GM19240 (cell line): ENCODE data around the gene USP32.
"Not testable (repeated sequence)": the region's sequence is repeated elsewhere in the genome, so short reads cannot be mapped to it uniquely, and the experiment has no call there.

Experiments used
- DNase-seq: peaks from one replicate; pipeline ENCODE4 v3.0.0; 2011; ENCODE audit warnings: low spot score; ENCODE audit not compliant: insufficient read length

Gene USP32

DNA sequence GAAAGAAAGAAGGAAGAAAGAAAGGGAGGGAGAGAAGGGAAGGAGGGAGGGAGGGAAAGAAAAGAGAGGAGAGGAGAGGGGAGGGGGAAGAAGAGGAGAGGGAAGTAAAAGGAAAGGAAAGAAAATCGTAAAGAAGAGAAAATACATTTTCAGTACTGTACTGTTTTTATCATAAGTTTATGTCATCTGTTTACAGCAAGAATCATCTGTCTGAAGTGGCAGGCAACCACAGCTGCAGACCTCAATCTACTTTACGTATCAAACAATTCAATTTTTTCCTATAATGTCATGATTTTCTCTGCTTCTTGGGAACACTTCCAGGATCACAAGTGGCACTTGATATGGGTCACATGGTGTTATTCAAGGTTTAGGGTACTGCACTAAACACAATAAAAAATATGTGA is 58.3 kb downstream of the USP32 start:
- DNase-seq, result no peak

- DNase-seq, result not testable (repeated sequence)
These were observed 58.9 kb downstream of the USP32 start for GRCh38 chr17:60333072-60333471.

GRCh38 chr17:60332574-60332973 is 59.4 kb downstream of the USP32 start:
- no peak for DNase-seq

GRCh38 chr17:60330731-60331130 is 61.2 kb downstream of the USP32 start:
- no peak for DNase-seq

GRCh38 chr17:60328679-60329078 is 63.3 kb downstream of the USP32 start:
- DNase-seq, result no peak

GRCh38 chr17:60327901-60328273 is 64.0 kb downstream of the USP32 start:
- DNase-seq, result no peak

GRCh38 chr17:60327134-60327900 is 64.6 kb downstream of the USP32 start:
- DNase-seq, result no peak

DNA sequence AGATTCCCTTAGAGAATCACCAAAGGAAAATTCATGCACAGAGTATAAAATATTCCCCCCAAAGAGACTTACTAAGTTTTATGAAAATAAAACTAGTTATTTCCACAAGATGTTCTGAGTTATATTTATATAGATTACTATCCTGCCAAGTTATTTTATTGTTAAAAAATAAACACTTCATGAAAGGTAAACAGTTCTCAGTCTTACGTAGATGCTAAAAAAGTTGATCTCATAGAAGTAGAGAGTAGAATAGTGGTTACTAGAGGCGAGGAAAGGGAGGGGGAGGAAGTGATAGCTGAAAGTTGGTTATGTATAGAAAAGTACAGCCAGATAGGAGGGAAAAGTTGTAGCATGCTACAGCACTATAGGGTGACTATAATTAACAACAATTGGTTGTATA is 65.2 kb downstream of the USP32 start:
- no peak for DNase-seq

GRCh38 chr17:60325730-60326524 is 66.0 kb downstream of the USP32 start:
- DNase-seq, result no peak

DNA sequence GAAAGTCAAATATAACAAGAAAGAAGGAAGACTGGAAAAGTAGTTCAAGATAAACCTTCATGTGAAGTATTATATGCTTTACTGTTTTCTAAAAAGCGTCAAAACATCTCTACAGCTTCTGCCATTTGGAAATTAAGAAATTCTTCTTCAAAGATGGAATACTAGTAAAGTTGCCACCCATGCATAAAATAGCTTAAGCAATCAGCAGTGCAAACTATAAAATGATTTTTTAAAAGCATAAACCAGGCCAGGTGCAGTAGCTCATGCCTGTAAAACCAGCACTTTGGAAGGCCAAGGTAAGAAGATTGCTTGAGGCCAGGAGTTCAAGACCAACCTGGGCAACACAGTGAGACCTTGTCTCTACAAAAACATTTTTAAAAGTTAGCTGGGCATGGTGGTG is 68.2 kb downstream of the USP32 start:
- no peak for DNase-seq

- no peak for DNase-seq
These were observed 69.9 kb downstream of the USP32 start for GRCh38 chr17:60322056-60322387.

DNA sequence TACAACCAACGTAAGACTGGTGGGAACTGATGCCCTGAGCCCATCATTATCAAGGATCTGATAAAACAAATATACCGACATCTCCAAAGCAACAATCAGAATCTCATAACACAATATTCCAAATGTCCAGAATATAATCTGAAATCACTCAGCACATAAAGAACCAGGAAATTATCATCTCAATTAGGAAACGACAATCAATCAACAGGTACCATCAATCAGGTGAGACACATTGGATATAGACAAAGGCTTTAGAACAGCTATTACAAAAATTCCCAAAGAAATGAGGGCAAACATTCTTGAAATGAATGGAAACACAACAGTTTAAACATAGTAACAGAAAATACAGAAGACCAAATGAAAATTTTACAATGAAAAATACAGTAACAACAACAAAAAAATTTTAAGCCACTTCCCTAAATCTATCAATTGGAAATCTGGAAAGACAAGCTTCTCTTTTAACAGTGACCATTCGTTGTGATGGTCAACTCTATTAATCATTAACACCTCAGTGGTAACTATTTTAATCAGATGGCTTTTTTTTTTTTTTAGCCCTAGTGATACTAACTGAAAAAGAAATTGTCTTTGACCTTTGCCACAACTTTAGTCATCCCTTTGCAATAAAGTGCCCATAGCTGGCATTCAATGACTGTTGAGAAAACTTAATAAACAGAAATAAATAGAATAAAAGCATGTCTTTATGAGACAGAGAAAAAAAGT is 70.4 kb downstream of the USP32 start:
- DNase-seq, result no peak

DNA sequence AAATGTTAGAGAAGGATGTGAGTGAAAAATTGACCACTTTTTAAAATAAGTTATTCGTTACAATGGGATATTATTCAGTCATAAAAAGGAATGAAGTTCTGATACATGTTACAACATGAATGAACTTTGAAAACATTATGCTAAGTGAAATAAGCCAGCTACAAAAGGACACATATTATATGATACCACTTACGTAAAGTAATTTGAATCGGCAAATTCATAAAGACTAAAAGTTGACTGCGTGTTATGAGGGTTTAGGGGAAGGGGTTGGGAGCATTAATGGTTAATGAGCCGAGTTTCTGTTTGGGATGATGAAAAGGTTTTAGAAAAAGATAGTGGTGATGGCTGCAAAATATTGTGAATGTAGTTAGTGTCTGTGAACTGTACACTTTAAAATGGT is 73.1 kb downstream of the USP32 start:
- no peak for DNase-seq

DNA sequence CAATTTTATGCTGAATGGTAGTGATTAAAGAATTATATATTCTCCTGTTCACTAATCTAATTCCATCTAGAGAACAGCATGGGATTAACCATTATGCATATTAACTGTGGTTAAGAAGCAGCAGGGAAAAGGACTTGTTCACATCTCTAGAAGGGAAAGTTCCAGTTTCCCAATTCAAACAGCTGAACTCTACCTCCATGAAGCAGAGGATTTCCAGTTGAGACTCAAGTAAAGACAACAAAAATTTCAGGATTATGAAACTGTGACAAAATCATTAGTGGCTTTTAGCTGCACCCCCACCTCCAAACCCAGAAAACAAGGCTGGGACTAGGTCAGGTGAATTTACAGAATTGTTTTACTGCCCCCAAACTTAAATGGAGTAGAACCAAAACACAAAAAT is 73.6 kb downstream of the USP32 start:
- no peak for DNase-seq

- no peak for DNase-seq
These were observed 76.3 kb downstream of the USP32 start for GRCh38 chr17:60315650-60316049.

DNA sequence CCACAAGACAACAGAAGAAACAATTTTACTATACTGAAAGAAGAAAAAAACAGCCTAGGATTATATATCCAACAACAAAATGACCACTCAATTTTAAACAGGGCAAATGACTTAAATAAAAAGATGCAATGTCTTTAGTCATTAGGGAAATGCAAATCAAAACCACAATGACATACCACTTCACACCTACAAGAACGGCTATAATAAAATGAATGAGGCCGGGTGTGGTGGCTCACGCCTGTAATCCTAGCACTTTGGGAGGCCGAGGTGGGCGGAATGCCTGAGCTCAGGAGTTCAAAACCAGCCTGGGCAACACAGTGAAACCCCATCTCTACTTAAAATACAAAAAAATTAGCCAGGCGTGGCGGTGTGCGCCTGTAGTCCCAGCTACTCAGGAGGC is 77.0 kb downstream of the USP32 start:
- not testable (repeated sequence) for DNase-seq

- no peak for DNase-seq
These were observed 77.5 kb downstream of the USP32 start for GRCh38 chr17:60314423-60314822.

- DNase-seq, result no peak
These were observed 80.0 kb downstream of the USP32 start for GRCh38 chr17:60311936-60312335.

DNA sequence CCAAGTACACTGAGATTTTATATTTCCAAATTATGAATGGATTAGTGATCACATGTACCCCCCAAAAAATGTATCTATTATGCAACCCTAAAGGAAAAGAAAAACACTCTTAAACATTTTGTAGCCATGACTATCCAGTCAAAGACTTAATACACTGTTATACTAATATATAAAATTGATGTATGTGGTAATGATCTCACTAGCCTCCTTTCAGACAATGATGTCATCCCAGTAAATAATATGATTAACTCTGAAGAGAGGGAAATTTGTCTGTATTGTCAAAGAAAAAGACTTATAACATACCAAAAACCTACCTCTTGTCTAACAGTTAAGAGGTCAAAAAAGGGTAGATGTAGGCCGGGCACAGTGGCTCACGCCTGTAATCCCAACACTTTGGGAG is 80.7 kb downstream of the USP32 start:
- DNase-seq, result no peak

- DNase-seq, result no peak
These were observed 86.8 kb downstream of the USP32 start for GRCh38 chr17:60305141-60305540.

GRCh38 chr17:60304502-60304901 is 87.4 kb downstream of the USP32 start:
- DNase-seq, result no peak

- DNase-seq, result no peak
These were observed 88.4 kb downstream of the USP32 start for GRCh38 chr17:60303406-60304099.
